ENCODE data around the gene SAPCD2. TPM values are rescaled to one million over a fixed set of nuclear protein-coding genes. Genes with fewer than 3 reads are reported as not detected.

SAPCD2 gene
- total RNA-seq, 2 experiments from 2014 or later: 13.5 to 13.7 TPM

- POLR2A ChIA-PET: interaction anchor here (1.0 to 1.8 kb wide), 3 partner anchors 9 to 21 kb away, joined by 3 to 10 read pairs (median 6); no protein-coding TSS in a partner anchor
- peak; percentile 84 for ATAC-seq
- CTCF ChIA-PET: interaction anchor here (0.6 to 7.3 kb wide), 31 partner anchors 9 to 317 kb away, joined by 3 to 164 read pairs (median 5); partner anchors contain the start of genes ABCA2, AJM1, CYSRT1 and FUT7
- Mint-ChIP-seq H3K27ac (no peak within 1 kb of the TSS), H3K9me3 (no peaks in the 10 kb centered on the region), H3K36me3 (ENCODE audit: low read depth) (no peaks in the 10 kb centered on the region), H3K4me3 (peak within 1 kb of the TSS; percentile 63), H3K27me3 (peaks cover 42% of the 10 kb centered on the region), H3K4me1 (ENCODE audit: low read depth) (peaks cover 10% of the 10 kb centered on the region)
- DNase-seq: peak; percentile 92
- peak; percentile 83 for TF ChIP-seq CTCF (IDR thresholded peaks at IDR 0.05)
- intact Hi-C loops (cut with micrococcal nuclease): no loop called here
Observed at GRCh38 chr9:137046088-137046787, 24.1 kb downstream of the SAPCD2 start, which contains the start of gene NPDC1. Gene NPDC1, minus strand, starts transcription at chr9:137046177. Its CDS starts 188 bp downstream, at chr9:137045989.

GRCh38 chr9:137045294-137046087, 24.9 kb downstream of the SAPCD2 start:
- DNase-seq (peak; percentile 38), ATAC-seq (peak; percentile 7)
- CTCF ChIA-PET: interaction anchor here (1.1 to 7.3 kb wide), 7 partner anchors 10 to 25 kb away, joined by 3 to 164 read pairs (median 12); partner anchors contain the start of genes ABCA2 and SAPCD2
- no peaks in the 10 kb centered on the region for H3K9me3 Mint-ChIP-seq
- H3K27me3 Mint-ChIP-seq: peaks cover 40% of the 10 kb centered on the region
- intact Hi-C loops (cut with micrococcal nuclease): no loop called here
- H3K4me1 Mint-ChIP-seq (ENCODE audit: low read depth): peaks cover 10% of the 10 kb centered on the region
- POLR2A ChIA-PET: no interaction called here
- no peak overlapping the region for H3K27ac Mint-ChIP-seq
- no peak for TF ChIP-seq CTCF (IDR thresholded peaks at IDR 0.05)
- H3K4me3 Mint-ChIP-seq: peak overlapping the region; percentile 63
- H3K36me3 Mint-ChIP-seq (ENCODE audit: low read depth): no peaks in the 10 kb centered on the region

- ATAC-seq: no peak
- POLR2A ChIA-PET: interaction anchor here (1.1 kb wide), 2 partner anchors 16 to 51 kb away, joined by 3 read pairs; no protein-coding TSS in a partner anchor
- no peak for TF ChIP-seq CTCF (IDR thresholded peaks at IDR 0.05)
- no peak for DNase-seq
- H3K9me3 Mint-ChIP-seq: no peaks in the 10 kb centered on the region
- H3K36me3 Mint-ChIP-seq (ENCODE audit: low read depth): no peaks in the 10 kb centered on the region
- peaks cover 33% of the 10 kb centered on the region for H3K27me3 Mint-ChIP-seq
- H3K4me1 Mint-ChIP-seq (ENCODE audit: low read depth): peaks cover 10% of the 10 kb centered on the region
- H3K4me3 Mint-ChIP-seq: peak overlapping the region; percentile 63
- CTCF ChIA-PET: interaction anchor here (0.9 to 2.4 kb wide), 6 partner anchors 10 to 192 kb away, joined by 3 to 22 read pairs (median 6); partner anchors contain the start of genes ABCA2 and SAPCD2
- intact Hi-C loops (cut with micrococcal nuclease): no loop called here
- no peak overlapping the region for H3K27ac Mint-ChIP-seq
Observed at GRCh38 chr9:137044502-137045177, 25.7 kb downstream of the SAPCD2 start.

GRCh38 chr9:137044037-137044436, 26.3 kb downstream of the SAPCD2 start:
- no peak overlapping the region for H3K27ac Mint-ChIP-seq
- intact Hi-C loops (cut with micrococcal nuclease): no loop called here
- CTCF ChIA-PET: interaction anchor here (0.9 to 2.4 kb wide), 6 partner anchors 9 to 193 kb away, joined by 3 to 22 read pairs (median 6); partner anchors contain the start of gene ABCA2

More at GRCh38 chr9:137044037-137044436, 26.3 kb downstream of the SAPCD2 start:
- Mint-ChIP-seq H3K9me3 (no peaks in the 10 kb centered on the region), H3K4me3 (no peak overlapping the region), H3K27me3 (peaks cover 30% of the 10 kb centered on the region), H3K36me3 (ENCODE audit: low read depth) (no peaks in the 10 kb centered on the region), H3K4me1 (ENCODE audit: low read depth) (peaks cover 10% of the 10 kb centered on the region)
- ATAC-seq (no peak), DNase-seq (no peak)
- POLR2A ChIA-PET: interaction anchor here (0.7 to 1.1 kb wide), 3 partner anchors 12 to 52 kb away, joined by 3 read pairs; partner anchors contain the start of gene FUT7
- no peak for TF ChIP-seq CTCF (IDR thresholded peaks at IDR 0.05)
